H1 (cell line): Measurements from ENCODE around the gene PERCC1. TPM values are rescaled to one million over a fixed set of nuclear protein-coding genes. Genes with fewer than 3 reads are reported as not detected.

Experiments used
- BACH1 ChIP-seq: IDR thresholded peaks from 2 replicates; pipeline ENCODE4 v1.6.1; 2012; ENCODE audit warnings: low read length, improper control_type of control experiment
- CTCF ChIP-seq, 3 experiments: IDR thresholded peaks; 1 replicate in 2 of 3; 2 replicates in 1 of 3; pipeline versions ENCODE4 v1.5.1 to v1.6.1; 2011; ENCODE audit warnings: low read length in 3 of 3, mild to moderate bottlenecking in 3 of 3, inconsistent platforms in 2 of 3, low read depth in 1 of 3, moderate library complexity in 1 of 3; ENCODE audit not compliant: insufficient read depth in 1 of 3; ENCODE audit errors: control extremely low read depth in 1 of 3
- NANOG ChIP-seq: IDR thresholded peaks from 2 replicates; pipeline ENCODE4 v1.6.1; 2011; ENCODE audit warnings: low read length, low read depth, mild to moderate bottlenecking, inconsistent platforms; ENCODE audit not compliant: insufficient read depth, poor library complexity, severe bottlenecking
- SP2 ChIP-seq: IDR thresholded peaks from 2 replicates; pipeline ENCODE4 v1.6.1; 2012; ENCODE audit warnings: mild to moderate bottlenecking, low read length, inconsistent platforms
- SUZ12 ChIP-seq: fragments of 200-600 bp; sonication (generic); IDR thresholded peaks from 2 replicates; pipeline ENCODE4 v1.6.1; 2012; ENCODE audit warnings: mild to moderate bottlenecking, inconsistent platforms, low read length, moderate library complexity, mixed read lengths
- YY1 ChIP-seq: IDR thresholded peaks from 2 replicates; pipeline ENCODE4 v1.6.1; 2011; ENCODE audit warnings: low read depth, mild to moderate bottlenecking, low read length
- polyA plus RNA-seq, 7 experiments: library from polyadenylated mRNA; depleted of rRNA in 3 of 7; stranded (reverse) in 5 of 7; unstranded in 2 of 7; fragments of >200 nt in 5 of 7; fragments of 200-250 nt in 2 of 7; gene quantifications; 1 replicate in 5 of 7; 2 replicates in 1 of 7; 4 replicates in 1 of 7; pipeline versions ENCODE4 v1.2.1 to v1.2.3, GENCODE V29; 2011 to 2013; ENCODE audit warnings: missing spikeins in 2 of 7, mixed read lengths in 2 of 7
- total RNA-seq: library from RNA; stranded (reverse); fragmentation: NEBNext Ultra II Directional; extraction: Animal tissue kit (Norgen Biotek cat#: 25700); gene quantifications from 2 replicates; pipeline ENCODE4 v1.2.1, GENCODE V29; 2021

Gene PERCC1
- total and polyA plus RNA-seq, 2 of the 8 experiments (the other 6 are each of a cell fraction or from before 2014, with no cell fraction given), result not detected

GRCh38 chr16:1424028-1424427 is 6.8 kb upstream of the PERCC1 start (continued):
- TF ChIP-seq YY1 (no peak), SP2 (no peak), BACH1 (no peak), NANOG (no peak), CTCF (IDR thresholded peaks at IDR 0.05; ENCODE audit: control extremely low read depth in 1 of 3, insufficient read depth in 1 of 3, low read depth in 1 of 3, low read length in 3 of 3) (no peak), SUZ12 (no peak)
